Kidney tubule cell (primary cell): ENCODE results near the gene SNX21.
"Not testable (repeated sequence)": the region's sequence is repeated elsewhere in the genome, so short reads cannot be mapped to it uniquely, and the experiment has no call there.

Experiments
- DNase-seq: peaks from one replicate; pipeline ENCODE4 v3.0.0-alpha.2; 2018; ENCODE audit warnings: low spot score

Gene SNX21, protein sequence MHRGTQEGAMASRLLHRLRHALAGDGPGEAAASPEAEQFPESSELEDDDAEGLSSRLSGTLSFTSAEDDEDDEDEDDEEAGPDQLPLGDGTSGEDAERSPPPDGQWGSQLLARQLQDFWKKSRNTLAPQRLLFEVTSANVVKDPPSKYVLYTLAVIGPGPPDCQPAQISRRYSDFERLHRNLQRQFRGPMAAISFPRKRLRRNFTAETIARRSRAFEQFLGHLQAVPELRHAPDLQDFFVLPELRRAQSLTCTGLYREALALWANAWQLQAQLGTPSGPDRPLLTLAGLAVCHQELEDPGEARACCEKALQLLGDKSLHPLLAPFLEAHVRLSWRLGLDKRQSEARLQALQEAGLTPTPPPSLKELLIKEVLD

DNA sequence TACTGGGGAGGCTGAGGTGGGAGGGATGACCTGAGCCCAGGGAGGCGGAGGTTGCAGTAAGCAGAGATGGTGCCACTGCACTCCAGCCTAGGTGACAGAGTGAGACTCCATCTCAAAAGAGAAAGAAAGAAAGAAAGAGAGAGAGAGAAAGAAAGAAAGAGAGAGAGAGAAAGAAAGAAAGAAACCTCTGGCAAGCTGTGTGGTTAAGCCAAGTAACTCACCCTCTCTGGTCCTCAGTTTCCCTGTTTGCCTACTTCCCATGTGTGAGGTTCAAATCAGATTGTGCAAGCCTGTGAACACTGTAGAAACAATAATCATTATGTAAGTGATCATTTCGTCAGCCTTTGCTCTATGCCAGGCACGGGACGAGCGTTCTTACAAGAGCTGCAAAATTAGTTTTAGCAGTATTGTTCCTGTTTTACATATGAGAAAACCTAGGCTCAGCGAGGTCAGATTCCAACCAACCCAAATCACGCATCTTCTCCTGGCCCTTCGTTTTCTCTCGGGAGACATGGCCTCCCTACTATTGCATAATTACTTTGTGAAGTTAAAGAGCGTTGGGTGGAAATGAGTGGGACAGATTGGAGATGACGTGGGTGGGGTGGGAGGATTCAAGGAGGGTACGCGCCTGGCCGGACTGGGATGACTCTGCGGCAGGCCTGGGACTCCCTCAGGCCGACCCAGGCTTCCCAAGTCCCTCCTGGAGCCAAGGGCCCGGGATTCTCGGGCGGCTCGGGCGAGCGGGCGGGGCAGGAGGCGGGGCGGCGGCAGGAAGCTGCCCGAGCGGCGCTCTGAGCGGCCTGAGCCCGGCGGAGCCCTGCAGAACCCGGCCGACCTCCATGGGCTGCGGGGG is at the start of gene SNX21:
Gene SNX21 (plus strand): TSS at position 770 of the 853 bp plus-strand sequence. CDS start 121 bp downstream, outside the sequence.
- DNase-seq, result peak; percentile 88

DNA sequence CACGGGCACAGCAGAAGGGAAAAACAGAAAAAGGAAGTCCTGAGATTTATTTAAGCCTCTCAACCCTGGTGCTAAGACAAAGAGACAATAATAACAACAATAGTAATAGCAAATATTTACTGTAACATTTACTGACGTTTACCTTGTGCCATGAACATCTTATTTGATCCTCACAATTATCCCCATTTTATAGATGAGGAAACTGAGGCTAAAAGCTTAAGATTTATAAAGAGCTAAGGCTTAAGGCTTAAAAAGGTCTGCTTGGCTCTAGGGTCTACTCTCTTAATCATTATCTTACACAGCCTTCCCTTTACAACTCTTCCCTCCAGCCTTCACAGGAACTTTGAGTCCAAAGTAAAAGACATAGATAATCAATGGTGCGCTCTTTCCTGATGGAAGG is 45.2 kb upstream of the SNX21 start:
- no peak for DNase-seq

DNA sequence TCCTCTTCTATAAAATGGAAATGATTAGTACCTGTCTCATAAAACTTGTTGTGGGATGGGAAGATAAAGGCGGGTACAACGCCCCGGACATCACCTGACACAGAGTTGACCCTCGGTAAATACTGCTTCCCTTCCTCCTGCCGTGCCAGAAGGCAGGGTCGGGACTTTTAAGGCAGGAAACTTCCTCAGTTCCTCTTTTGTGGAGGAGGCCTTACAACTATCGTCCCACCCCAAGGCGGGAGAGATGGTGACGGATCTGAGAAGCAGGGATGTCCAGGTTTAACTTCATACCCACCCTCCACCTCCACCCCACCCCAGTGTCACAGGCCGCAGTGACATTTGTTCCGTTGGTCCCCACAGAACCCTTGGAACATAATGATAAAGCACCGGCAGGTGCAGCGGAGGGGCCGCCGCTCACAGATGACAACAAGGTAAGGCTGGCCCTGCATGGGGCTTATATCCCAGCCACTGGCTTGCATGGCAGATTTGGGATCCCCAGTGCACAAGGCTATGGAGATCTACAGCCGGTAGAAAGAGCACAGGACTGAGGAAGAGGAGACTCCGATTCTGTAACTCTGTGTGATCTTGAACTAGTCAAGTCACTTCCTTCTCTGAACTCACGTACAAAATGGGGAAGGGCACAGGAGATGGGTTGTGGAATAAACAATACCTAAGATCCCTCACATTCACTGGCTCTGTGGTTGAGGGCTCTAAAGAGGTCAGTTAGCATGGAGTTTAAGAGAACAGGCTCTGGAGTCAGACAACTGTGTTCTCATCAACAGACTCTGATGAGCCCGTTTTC is 41.1 kb upstream of the SNX21 start:
- DNase-seq, result no peak

DNA sequence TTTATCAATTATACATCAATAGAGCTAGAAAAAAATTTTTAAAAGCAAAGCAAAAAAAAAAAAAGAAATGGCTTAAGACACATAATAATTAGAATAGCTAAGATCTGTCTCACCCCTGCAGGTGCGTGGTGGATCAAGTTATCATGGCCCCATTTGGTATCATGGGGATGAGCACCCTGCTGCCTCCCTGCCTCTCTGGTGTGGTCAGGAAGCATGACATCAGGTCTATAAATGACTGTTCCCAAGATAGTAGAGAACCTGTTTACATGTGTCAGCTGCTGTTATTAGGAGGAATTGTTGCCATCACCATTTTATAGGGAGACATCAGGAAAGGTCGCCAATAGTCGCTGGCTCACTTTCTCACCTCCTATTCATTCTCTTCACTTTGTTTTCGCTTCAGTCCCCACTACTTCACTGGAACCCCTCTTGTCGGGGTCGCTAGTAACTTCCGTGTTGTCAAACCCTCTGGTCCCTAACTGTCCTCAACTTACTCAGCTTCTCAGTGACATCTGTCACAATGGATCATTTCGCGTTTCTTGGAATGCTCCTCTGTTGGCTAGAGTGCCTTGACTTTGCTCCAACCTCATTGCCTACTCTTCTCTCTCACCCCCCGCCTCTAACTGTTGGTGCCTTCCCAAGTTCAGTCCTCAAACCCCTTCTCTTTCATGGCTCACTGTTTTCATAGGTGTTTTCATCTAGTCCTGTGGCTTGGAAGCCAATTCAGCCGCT is 37.1 kb upstream of the SNX21 start:
- DNase-seq, result no peak

DNA sequence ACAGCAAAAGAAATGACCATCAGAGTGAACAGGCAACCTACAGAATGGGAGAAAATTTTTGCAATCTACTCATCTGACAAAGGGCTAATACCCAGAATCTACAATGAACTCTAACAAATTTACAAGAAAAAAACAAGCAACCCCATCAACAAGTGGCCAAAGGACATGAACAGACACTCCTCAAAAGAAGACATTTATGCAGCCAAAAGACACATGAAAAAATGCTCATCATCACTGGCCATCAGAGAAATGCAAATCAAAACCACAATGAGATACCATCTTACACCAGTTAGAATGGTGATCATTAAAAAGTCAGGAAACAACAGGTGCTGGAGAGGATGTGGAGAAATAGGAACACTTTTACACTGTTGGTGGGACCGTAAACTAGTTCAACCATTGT is 36.1 kb upstream of the SNX21 start:
- not testable (repeated sequence) for DNase-seq

DNA sequence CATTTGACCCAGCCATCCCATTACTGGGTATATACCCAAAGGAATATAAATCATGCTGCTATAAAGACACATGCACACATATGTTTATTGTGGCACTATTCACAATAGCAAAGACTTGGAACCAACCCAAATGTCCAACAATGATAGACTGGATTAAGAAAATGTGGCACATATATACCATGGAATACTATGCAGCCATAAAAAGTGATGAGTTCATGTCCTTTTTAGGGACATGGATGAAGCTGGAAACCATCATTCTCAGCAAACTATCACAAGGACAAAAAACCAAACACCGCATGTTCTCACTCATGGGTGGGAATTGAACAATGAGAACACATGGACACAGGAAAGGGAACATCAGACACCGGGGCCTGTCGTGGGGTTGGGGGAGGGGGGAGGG is 35.6 kb upstream of the SNX21 start:
- DNase-seq, result not testable (repeated sequence)

DNA sequence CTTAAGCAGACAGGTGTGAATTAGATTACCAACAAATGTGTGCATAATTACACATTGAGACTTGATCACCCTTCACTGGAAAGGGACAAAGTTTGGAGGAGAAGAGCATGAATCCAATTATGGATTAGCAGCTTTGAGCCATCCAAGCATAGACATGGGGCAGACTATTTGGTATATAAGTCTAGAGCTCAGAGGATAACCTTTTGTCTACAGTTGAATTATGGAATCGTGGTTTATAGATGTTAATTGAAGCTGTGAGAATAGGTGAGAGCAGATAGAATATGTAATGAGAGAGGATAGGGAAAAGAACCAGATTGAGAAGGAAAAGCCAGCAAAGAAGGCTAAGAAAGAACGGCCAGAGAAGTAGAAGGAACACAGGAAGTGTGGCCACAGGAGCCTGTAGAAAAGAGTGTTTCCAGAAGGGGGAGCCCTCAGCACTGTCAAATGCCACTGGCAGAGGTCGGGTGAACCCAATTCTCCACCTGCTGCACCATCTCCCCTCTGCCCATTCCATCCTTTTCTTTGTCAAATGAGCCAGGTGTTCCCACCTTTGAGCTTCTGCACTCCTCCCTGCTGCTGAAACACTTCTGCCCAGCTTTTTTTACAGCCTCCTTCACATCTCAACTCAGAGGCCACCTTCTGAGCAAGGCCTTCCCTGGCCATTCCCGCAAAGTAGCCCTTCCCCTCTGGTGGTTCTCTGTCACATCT is 34.5 kb upstream of the SNX21 start:
- peak; percentile 63 for DNase-seq

DNA sequence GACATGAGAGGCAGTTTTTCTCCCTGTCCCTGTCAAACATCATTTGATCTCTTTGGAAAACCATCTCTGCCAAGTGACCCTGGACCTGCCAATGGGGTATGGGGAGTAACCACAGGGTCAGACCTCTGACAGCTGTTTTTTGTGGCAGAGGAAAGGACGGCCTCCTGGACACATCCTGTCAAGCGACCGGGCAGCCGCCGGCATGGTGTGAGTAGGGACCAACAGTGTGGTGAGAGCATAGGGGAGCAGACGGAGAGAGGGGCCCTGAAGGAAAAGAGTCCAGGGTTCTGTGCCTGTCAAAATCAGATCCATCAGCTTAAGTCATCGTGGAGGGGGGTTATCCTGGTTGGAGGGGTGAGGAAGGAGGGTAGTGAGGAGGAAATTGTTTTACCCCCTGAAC is 31.7 kb upstream of the SNX21 start:
- no peak for DNase-seq

DNA sequence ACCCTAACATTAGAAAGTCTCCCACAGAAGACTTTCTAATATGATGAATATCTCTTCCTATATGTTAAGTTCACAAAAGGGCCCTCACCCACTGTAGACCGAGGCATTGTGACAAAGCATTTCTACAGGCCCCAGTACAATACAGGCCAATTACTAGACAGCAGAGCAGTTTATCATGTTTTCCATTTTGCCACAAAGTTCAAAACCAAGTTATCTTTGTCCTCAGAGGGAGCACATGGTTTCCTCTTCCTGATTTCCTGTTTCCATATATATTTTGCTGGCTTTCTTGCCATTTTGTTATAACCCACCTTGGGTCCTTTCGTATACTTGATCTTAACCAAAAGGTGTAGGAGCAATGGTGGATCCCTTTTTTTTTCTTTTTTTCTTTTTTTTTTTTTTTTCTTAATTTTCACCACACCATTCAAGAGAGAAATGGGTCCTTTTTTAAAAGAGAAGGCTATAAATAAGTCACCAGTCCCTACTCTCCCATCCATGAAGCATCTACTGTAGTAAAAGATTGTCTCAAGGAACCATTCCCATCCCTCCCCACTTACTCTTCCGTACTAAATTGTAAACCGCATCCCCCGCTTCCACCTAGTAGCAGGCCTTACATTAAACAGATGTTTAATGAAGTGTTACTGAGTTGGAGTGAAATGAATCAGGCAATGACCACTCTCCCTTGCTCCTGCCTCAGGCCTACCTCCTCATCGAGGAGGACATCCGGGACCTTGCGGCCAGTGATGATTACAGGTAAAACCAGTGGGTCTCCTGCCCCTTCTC is 23.2 kb upstream of the SNX21 start:
- DNase-seq, result no peak

DNA sequence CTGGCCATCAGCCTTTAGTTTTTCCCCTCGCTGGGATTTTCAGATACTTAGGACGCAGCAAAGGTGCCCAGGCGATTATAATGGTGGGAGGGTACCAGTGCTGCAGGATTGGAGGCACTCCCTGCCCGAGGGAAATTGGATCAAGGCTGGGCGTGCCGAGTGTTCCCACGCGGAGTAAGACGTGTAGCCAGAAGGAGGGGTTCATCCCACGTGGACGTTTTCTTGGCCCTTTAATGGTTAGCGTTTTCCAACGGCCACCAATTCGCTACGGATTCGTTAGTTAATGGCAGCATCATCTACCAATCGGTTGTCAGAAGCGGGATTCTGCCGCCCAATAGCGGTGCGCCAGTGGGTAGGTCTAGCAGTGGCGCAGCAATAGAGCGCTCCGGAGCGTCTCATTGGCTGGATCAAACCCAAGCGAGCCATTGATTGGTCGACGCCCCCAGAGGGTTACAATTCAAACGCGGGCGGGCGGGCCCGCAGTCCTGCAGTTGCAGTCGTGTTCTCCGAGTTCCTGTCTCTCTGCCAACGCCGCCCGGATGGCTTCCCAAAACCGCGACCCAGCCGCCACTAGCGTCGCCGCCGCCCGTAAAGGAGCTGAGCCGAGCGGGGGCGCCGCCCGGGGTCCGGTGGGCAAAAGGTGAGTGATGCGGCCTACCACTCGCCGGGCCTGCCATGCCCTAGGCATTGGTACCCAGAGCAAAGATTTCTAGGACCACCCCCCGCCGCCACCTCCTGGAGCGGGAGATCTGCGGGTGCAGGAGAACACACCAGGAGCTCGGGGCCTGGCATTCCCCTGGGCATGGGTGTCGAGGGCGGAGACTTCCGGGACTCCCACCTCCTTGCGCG is 21.2 kb upstream of the SNX21 start, which contains the start of gene UBE2C:
Gene UBE2C (plus strand): TSS at position 488 of the 849 bp plus-strand sequence. CDS start 52 bp downstream, at position 540.
- DNase-seq, result peak; percentile 99

DNA sequence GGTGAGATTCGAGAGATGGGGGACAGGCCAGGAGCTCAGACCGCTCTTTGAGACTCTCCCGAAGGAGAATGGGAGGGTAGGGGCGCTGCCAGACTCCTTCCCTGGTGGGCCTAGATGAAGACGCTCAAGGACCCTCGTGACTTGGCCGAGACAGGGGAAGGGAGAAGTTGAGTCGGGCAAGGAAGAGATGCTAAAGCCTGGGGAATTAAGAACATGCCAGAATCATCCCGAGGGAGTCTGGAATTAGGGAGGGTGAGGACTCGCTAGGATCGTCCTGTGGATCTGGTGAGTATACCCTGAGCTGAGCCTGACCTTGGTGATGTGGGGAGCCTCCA is 20.6 kb upstream of the SNX21 start:
- DNase-seq, result no peak

DNA sequence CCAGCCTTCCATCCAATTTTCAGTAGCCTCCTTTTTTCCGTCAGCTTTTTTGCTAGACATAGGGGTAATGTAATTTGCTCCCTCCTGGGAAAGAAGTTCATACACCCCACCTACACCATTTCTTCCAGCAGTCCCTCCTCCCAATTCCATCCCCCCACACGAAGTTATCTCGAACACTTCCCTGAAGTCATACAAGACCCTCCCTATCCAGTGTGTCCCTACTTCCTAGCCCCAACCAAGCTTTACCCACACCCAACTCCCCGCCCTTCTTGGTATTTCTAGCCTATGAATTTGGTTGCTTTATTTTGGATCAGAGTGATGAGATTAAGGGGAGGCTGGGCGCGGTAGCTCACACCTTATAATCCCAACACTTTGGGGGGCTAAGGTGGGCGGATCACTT is 20.1 kb upstream of the SNX21 start:
- no peak for DNase-seq

DNA sequence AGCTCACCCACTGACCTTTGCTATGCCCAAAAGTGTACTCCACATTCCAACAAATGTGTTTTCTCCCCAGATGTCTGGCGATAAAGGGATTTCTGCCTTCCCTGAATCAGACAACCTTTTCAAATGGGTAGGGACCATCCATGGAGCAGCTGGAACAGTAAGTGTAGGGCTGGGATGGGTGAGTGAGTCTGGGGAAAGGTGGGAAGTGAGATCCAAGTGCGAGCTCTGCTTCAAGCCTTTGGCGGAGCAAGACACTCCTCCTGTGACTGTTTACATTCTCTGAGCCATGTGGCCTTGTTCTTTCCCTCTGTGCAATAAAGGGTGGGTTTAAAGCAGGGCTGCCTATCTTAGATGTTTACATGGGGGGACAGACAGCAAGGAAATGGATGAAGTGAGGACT is 19.3 kb upstream of the SNX21 start:
- no peak for DNase-seq

DNA sequence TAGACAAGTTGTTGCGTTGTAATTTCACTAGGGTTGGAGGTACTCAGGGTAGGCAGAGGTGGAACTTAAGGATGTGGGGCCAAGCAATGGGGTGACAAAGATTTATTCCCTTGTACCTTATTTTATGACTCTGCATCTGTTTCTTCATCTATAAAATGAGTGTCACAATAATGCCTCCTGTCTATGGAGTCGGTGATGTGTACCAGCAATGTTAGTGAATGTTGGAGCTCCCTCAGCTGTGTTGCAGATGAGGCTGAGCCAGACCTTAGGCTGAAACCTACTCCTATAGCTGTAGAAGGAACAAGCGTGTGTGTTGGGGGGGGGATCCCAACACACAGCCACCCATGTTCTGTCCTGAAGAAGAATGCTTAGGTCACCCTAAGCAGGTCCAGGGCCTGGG is 16.6 kb upstream of the SNX21 start:
- DNase-seq, result no peak

DNA sequence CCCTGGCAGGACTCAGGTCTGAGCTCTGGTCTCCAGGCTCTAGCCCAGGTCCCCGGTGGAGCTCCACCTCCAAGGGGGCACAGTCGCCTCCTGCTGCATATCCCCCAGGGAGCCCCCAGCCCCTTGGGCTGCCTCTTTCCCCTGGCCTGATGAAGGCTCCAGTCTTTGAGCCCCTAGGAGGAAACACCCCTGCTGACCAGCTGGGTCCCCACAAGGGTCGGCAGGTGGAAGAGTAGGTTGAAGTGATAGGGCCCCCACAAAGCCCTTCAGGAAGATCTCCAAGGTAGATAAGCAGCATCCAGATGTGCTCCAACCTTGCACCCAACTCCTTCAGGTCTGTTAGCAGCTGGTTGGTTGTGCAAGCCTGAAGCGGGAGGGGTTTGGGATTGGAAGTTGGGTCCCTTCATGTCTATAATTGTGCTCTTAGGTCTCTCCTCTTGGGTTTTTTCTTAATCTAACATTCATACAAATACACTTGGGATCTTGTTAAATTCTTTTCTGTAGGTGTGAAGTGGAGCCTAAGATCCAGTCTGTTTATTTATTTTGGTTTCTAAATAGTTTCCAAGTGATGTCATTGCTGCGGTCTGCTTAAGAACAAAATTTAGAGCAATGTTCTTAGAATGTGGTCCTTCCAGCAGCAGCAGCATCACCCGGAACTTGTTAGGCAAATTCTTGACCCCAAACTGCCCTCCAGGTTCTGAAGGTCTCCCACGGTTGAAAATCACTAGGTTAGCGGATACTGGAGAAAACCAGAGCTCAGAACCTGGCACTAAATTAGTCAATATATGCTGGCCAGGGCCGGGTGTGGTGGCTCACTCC is 16.0 kb upstream of the SNX21 start:
- DNase-seq, result peak; percentile 68

DNA sequence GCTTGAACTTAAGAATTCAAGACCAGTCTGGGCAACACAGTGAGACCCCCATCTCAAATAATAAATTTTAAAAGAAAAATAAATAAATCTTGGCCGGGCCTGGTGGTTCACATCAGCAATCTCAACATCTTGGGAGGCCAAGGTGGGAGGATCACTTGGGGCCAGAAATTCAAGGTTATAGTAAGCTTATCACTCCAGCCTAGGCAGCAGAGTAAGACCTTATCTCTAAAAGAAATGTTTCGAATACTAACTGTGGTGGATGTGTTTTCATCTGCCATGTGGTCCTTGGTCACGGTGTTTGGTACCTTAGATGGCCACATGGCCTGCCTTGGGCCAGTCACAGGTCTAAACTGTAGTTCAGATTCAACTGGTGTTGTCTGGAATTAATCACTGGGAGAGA is 15.4 kb upstream of the SNX21 start:
- DNase-seq, result no peak

DNA sequence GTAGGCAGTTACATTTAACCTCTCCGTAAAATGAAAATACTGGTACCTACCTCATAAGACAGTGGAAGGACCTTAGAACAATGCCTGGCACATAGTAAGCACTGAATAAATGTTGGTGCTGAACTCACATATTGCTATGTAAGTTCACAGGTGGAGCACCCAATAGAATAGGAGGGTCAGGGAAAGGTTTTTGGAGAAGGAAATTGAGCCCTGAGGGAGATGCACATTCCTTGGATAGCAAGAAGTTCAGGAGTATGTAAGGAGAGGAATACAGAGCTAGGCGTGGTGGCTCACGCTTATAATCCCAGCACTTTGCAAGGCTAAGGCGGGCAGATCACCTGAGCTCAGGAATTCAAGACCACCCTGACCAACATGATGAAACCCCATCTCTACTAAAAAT is 14.1 kb upstream of the SNX21 start:
- no peak for DNase-seq

DNA sequence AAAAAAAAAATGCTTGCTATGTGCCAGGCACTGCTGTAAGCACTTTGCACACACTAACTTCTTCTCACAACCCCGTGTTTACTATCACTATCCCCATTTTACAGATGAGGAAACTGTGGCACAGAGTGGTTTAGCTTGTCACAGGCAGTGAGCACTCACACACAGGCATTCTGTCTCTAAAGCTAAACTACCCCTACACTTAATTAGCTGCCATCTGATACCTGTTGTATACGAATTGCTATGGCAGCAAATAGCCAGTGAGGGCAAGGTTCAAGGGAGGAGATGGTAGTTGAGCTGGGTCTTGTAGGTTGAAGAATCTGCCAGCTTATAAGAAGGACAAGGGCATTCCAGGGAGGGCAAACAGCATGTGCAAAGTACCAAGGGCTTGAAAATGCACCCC is 11.7 kb upstream of the SNX21 start:
- no peak for DNase-seq
